ENCODE results near the gene RAB40B. TPM values are rescaled to one million over a fixed set of nuclear protein-coding genes. Genes with fewer than 3 reads are reported as not detected.

RAB40B gene
- total and polyA plus RNA-seq, 2 of the 13 experiments (the other 11 are each of a cell fraction or from before 2014, with no cell fraction given) = 6.2 to 6.5 TPM

GRCh38 chr17:82648165-82648668 lies 50.3 kb downstream of the RAB40B start, which contains the start of gene WDR45B (continued):
- TF ChIP-seq KIAA2018 (CRISPR knock-in tag; IDR thresholded peaks at IDR 0.05; ENCODE audit: borderline replicate concordance) = no peak
- TF ChIP-seq TAF1 (CRISPR knock-in tag; IDR thresholded peaks at IDR 0.05) = peak; percentile 95
- TF ChIP-seq HNRNPL (IDR thresholded peaks at IDR 0.05; ENCODE audit: low read depth, low read length) = no peak
- TF ChIP-seq ZNF775 (CRISPR knock-in tag; IDR thresholded peaks at IDR 0.05; ENCODE audit: borderline replicate concordance) = no peak
- peak; percentile 76; the same call in 1 of the 2 replicates for TF ChIP-seq ZNF451 (CRISPR knock-in tag; IDR thresholded peaks at IDR 0.05)
- no peak for TF ChIP-seq NFRKB (IDR thresholded peaks at IDR 0.05)
- peak; percentile 66; the same call in 1 of the 2 replicates for TF ChIP-seq ZBTB25 (CRISPR knock-in tag; IDR thresholded peaks at IDR 0.05)
- no peak for TF ChIP-seq MAFF (IDR thresholded peaks at IDR 0.05; ENCODE audit: low read depth, low read length)
- no peak for TF ChIP-seq MATR3 (CRISPR knock-in tag; IDR thresholded peaks at IDR 0.05)
- no peak for TF ChIP-seq HNRNPUL1 (IDR thresholded peaks at IDR 0.05; ENCODE audit: low read depth, low read length)
- TF ChIP-seq ONECUT2 (CRISPR knock-in tag; IDR thresholded peaks at IDR 0.05) = no peak
- TF ChIP-seq ZNF468 (CRISPR knock-in tag; IDR thresholded peaks at IDR 0.05) = no peak
- peak; percentile 78 for TF ChIP-seq BHLHE40 (IDR thresholded peaks at IDR 0.05; ENCODE audit: low read length)
- TF ChIP-seq KMT2B (CRISPR knock-in tag; IDR thresholded peaks at IDR 0.05) = peak; percentile 73
- TF ChIP-seq TFDP1 (CRISPR knock-in tag; IDR thresholded peaks at IDR 0.05; ENCODE audit: borderline replicate concordance) = peak; percentile 68; the same call in 1 of the 2 replicates
- no peak for TF ChIP-seq ZMYM3 (CRISPR knock-in tag; IDR thresholded peaks at IDR 0.05)
- TF ChIP-seq MEIS2 (CRISPR knock-in tag; IDR thresholded peaks at IDR 0.05) = no peak; the same call in 1 of the 2 replicates
- TF ChIP-seq ZSCAN20 (CRISPR knock-in tag; IDR thresholded peaks at IDR 0.05; ENCODE audit: borderline replicate concordance) = no peak; the same call in 1 of the 2 replicates
- no peak for TF ChIP-seq ZNF720 (CRISPR knock-in tag; IDR thresholded peaks at IDR 0.05)
- TF ChIP-seq JUNB (CRISPR knock-in tag; IDR thresholded peaks at IDR 0.05; ENCODE audit: borderline replicate concordance) = no peak
- TF ChIP-seq ZNF138 (CRISPR knock-in tag; IDR thresholded peaks at IDR 0.05; ENCODE audit: low read depth) = peak; percentile 90; the same call in 1 of the 2 replicates
